Activated naive CD8-positive, alpha-beta T cell (primary cell): ENCODE measurements around the gene CKAP2L.

Experiments used
- H3K27ac Mint-ChIP-seq: one replicate; pipeline ENCODE4 v1.8.0; 2021; ENCODE audit warnings: mixed read lengths
- H3K27me3 Mint-ChIP-seq: one replicate; pipeline ENCODE4 v1.8.0; 2021; ENCODE audit warnings: mixed read lengths
- H3K36me3 Mint-ChIP-seq: one replicate; pipeline ENCODE4 v1.8.0; 2021; ENCODE audit warnings: mixed read lengths
- H3K4me1 Mint-ChIP-seq: one replicate; pipeline ENCODE4 v1.8.0; 2021; ENCODE audit warnings: low read depth, mixed read lengths
- H3K4me3 Mint-ChIP-seq: one replicate; pipeline ENCODE4 v1.8.0; 2021; ENCODE audit warnings: mild to moderate bottlenecking, mixed read lengths
- H3K9me3 Mint-ChIP-seq: one replicate; pipeline ENCODE4 v1.8.0; 2021; ENCODE audit warnings: low read depth, mixed read lengths

The CKAP2L gene

GRCh38 chr2:112699984-112700667 lies 64.3 kb downstream of the CKAP2L start:
- Mint-ChIP-seq H3K36me3 (no peaks in the 10 kb centered on the region), H3K27me3 (peaks cover 8% of the 10 kb centered on the region), H3K9me3 (no peaks in the 10 kb centered on the region), H3K4me3 (no peak overlapping the region), H3K4me1 (peaks cover 2% of the 10 kb centered on the region), H3K27ac (no peak overlapping the region)

GRCh38 chr2:112698834-112699515 lies 65.4 kb downstream of the CKAP2L start:
- Mint-ChIP-seq H3K9me3 (no peaks in the 10 kb centered on the region), H3K27me3 (peaks cover 6% of the 10 kb centered on the region), H3K27ac (no peak overlapping the region), H3K4me3 (no peak overlapping the region), H3K36me3 (no peaks in the 10 kb centered on the region), H3K4me1 (peaks cover 2% of the 10 kb centered on the region)

GRCh38 chr2:112694182-112694581 lies 70.2 kb downstream of the CKAP2L start:
- no peak overlapping the region for H3K4me3 Mint-ChIP-seq
- H3K4me1 Mint-ChIP-seq = peaks cover 25% of the 10 kb centered on the region
- no peaks in the 10 kb centered on the region for H3K36me3 Mint-ChIP-seq
- no peaks in the 10 kb centered on the region for H3K27me3 Mint-ChIP-seq
- no peak overlapping the region for H3K27ac Mint-ChIP-seq
- H3K9me3 Mint-ChIP-seq = no peaks in the 10 kb centered on the region

GRCh38 chr2:112693596-112693995 lies 70.8 kb downstream of the CKAP2L start:
- no peak overlapping the region for H3K4me3 Mint-ChIP-seq
- H3K27ac Mint-ChIP-seq = no peak overlapping the region
- H3K4me1 Mint-ChIP-seq = peaks cover 25% of the 10 kb centered on the region
- no peaks in the 10 kb centered on the region for H3K9me3 Mint-ChIP-seq
- no peaks in the 10 kb centered on the region for H3K36me3 Mint-ChIP-seq
- no peaks in the 10 kb centered on the region for H3K27me3 Mint-ChIP-seq

- Mint-ChIP-seq H3K27ac (peak overlapping the region; percentile 58), H3K9me3 (no peaks in the 10 kb centered on the region), H3K27me3 (no peaks in the 10 kb centered on the region), H3K4me3 (peak overlapping the region; percentile 37), H3K36me3 (no peaks in the 10 kb centered on the region), H3K4me1 (peaks cover 25% of the 10 kb centered on the region)
Measured at GRCh38 chr2:112692918-112693317, 71.5 kb downstream of the CKAP2L start.

GRCh38 chr2:112692495-112692911 lies 71.9 kb downstream of the CKAP2L start:
- H3K27ac Mint-ChIP-seq = peak overlapping the region; percentile 58
- H3K4me1 Mint-ChIP-seq = peaks cover 25% of the 10 kb centered on the region

GRCh38 chr2:112691881-112692281 lies 72.5 kb downstream of the CKAP2L start:
- no peaks in the 10 kb centered on the region for H3K9me3 Mint-ChIP-seq
- no peaks in the 10 kb centered on the region for H3K36me3 Mint-ChIP-seq
- H3K4me3 Mint-ChIP-seq = no peak overlapping the region
- peaks cover 25% of the 10 kb centered on the region for H3K4me1 Mint-ChIP-seq
- H3K27ac Mint-ChIP-seq = no peak overlapping the region
- H3K27me3 Mint-ChIP-seq = no peaks in the 10 kb centered on the region

More at GRCh38 chr2:112692495-112692911, 71.9 kb downstream of the CKAP2L start:
- H3K36me3 Mint-ChIP-seq = no peaks in the 10 kb centered on the region
- H3K9me3 Mint-ChIP-seq = no peaks in the 10 kb centered on the region
- peak overlapping the region; percentile 37 for H3K4me3 Mint-ChIP-seq
- no peaks in the 10 kb centered on the region for H3K27me3 Mint-ChIP-seq

- H3K27ac Mint-ChIP-seq = no peak overlapping the region
- H3K4me3 Mint-ChIP-seq = no peak overlapping the region
- H3K27me3 Mint-ChIP-seq = no peaks in the 10 kb centered on the region
- no peaks in the 10 kb centered on the region for H3K9me3 Mint-ChIP-seq
- no peaks in the 10 kb centered on the region for H3K36me3 Mint-ChIP-seq
- H3K4me1 Mint-ChIP-seq = peaks cover 25% of the 10 kb centered on the region
Measured at GRCh38 chr2:112690853-112691401, 73.5 kb downstream of the CKAP2L start.

GRCh38 chr2:112688086-112688880 lies 76.1 kb downstream of the CKAP2L start:
- H3K4me3 Mint-ChIP-seq = no peak overlapping the region
- H3K27me3 Mint-ChIP-seq = no peaks in the 10 kb centered on the region
- H3K9me3 Mint-ChIP-seq = no peaks in the 10 kb centered on the region
- no peak overlapping the region for H3K27ac Mint-ChIP-seq
- peaks cover 25% of the 10 kb centered on the region for H3K4me1 Mint-ChIP-seq
- H3K36me3 Mint-ChIP-seq = no peaks in the 10 kb centered on the region

- Mint-ChIP-seq H3K9me3 (no peaks in the 10 kb centered on the region), H3K27ac (no peak overlapping the region), H3K4me1 (peaks cover 17% of the 10 kb centered on the region), H3K27me3 (no peaks in the 10 kb centered on the region), H3K4me3 (no peak overlapping the region), H3K36me3 (no peaks in the 10 kb centered on the region)
Measured at GRCh38 chr2:112687522-112687921, 76.9 kb downstream of the CKAP2L start.
